ENCODE results near the gene H1-8. TPM values are rescaled to one million over a fixed set of nuclear protein-coding genes. Genes with fewer than 3 reads are reported as not detected.

Gene H1-8
- total RNA-seq, 1 experiment from 2014 or later = not detected

DNA sequence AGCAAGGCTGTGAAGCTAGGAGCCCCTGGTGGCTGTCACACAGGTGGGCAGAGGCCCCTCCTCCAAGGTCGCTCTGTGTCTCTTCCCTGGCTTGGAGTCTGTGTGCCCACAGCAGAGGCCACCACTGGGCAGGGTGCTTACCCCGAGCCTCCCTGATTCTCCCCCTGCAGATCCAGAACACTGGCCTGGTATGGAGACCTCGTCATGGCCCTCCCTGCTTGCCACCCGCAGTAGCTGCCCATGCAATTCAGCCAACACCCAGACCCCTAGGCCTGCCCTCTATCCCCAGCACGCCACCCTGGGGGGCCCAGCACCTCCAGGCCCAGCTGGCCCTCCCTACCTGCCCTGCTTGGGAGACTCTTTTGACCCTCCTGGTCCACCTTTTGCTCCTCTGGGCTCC is 20.0 kb upstream of the H1-8 start:
- CTCF ChIA-PET = no interaction called here
- RAD21 ChIA-PET (ENCODE audit: low non-redundant PET in 1 of 2, low total read pairs in 2 of 2, uncharacterized antibody in 2 of 2, unreplicated experiment in 2 of 2) = no interaction called here
- ATAC-seq (no peak), DNase-seq (ENCODE audit: low read depth, low spot score) (no peak)
- H3K9me3 ChIP-seq (ENCODE audit: control insufficient read depth in 1 of 2, insufficient read depth in 1 of 2, low read depth in 1 of 2, low read length in 2 of 2) = no peaks in the 10 kb centered on the region
- TF ChIP-seq, protein P1, sequence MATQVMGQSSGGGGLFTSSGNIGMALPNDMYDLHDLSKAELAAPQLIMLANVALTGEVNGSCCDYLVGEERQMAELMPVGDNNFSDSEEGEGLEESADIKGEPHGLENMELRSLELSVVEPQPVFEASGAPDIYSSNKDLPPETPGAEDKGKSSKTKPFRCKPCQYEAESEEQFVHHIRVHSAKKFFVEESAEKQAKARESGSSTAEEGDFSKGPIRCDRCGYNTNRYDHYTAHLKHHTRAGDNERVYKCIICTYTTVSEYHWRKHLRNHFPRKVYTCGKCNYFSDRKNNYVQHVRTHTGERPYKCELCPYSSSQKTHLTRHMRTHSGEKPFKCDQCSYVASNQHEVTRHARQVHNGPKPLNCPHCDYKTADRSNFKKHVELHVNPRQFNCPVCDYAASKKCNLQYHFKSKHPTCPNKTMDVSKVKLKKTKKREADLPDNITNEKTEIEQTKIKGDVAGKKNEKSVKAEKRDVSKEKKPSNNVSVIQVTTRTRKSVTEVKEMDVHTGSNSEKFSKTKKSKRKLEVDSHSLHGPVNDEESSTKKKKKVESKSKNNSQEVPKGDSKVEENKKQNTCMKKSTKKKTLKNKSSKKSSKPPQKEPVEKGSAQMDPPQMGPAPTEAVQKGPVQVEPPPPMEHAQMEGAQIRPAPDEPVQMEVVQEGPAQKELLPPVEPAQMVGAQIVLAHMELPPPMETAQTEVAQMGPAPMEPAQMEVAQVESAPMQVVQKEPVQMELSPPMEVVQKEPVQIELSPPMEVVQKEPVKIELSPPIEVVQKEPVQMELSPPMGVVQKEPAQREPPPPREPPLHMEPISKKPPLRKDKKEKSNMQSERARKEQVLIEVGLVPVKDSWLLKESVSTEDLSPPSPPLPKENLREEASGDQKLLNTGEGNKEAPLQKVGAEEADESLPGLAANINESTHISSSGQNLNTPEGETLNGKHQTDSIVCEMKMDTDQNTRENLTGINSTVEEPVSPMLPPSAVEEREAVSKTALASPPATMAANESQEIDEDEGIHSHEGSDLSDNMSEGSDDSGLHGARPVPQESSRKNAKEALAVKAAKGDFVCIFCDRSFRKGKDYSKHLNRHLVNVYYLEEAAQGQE (IDR thresholded peaks at IDR 0.05; ENCODE audit: low read depth) = no peak
- TF ChIP-seq ZNF274 (IDR thresholded peaks at IDR 0.05; ENCODE audit: low read depth, low read length) (no peak), EZH2phosphoT487 (IDR thresholded peaks at IDR 0.05; ENCODE audit: borderline replicate concordance) (no peak), SRF (IDR thresholded peaks at IDR 0.05; ENCODE audit: low read depth) (no peak), POLR2A (IDR thresholded peaks at IDR 0.05; ENCODE audit: borderline replicate concordance, extremely low read depth, insufficient read depth, insufficient read length) (no peak), CEBPB (IDR thresholded peaks at IDR 0.05; ENCODE audit: low read depth) (no peak), JUND (IDR thresholded peaks at IDR 0.05) (no peak), SIN3A (IDR thresholded peaks at IDR 0.05; ENCODE audit: low read depth) (no peak), SP1 (IDR thresholded peaks at IDR 0.05; ENCODE audit: low read depth) (no peak), ELF1 (IDR thresholded peaks at IDR 0.05; ENCODE audit: borderline replicate concordance, low read depth) (no peak), FOSL1 (IDR thresholded peaks at IDR 0.05; ENCODE audit: low read depth) (no peak), EZH2 (IDR thresholded peaks at IDR 0.05) (no peak), EGR1 (IDR thresholded peaks at IDR 0.05; ENCODE audit: low read depth) (no peak), RAD21 (IDR thresholded peaks at IDR 0.05; ENCODE audit: low read depth) (no peak), ZFX (IDR thresholded peaks at IDR 0.05) (no peak)
- TF ChIP-seq, protein P2, sequence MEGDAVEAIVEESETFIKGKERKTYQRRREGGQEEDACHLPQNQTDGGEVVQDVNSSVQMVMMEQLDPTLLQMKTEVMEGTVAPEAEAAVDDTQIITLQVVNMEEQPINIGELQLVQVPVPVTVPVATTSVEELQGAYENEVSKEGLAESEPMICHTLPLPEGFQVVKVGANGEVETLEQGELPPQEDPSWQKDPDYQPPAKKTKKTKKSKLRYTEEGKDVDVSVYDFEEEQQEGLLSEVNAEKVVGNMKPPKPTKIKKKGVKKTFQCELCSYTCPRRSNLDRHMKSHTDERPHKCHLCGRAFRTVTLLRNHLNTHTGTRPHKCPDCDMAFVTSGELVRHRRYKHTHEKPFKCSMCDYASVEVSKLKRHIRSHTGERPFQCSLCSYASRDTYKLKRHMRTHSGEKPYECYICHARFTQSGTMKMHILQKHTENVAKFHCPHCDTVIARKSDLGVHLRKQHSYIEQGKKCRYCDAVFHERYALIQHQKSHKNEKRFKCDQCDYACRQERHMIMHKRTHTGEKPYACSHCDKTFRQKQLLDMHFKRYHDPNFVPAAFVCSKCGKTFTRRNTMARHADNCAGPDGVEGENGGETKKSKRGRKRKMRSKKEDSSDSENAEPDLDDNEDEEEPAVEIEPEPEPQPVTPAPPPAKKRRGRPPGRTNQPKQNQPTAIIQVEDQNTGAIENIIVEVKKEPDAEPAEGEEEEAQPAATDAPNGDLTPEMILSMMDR (IDR thresholded peaks at IDR 0.05 in 2 of 3, conservative IDR thresholded peaks at IDR 0.05 in 1 of 3; ENCODE audit: borderline replicate concordance in 1 of 3, insufficient read depth in 1 of 3, low read depth in 2 of 3, low read length in 2 of 3) = no peak
- no peaks in the 10 kb centered on the region for H3K36me3 ChIP-seq (ENCODE audit: control insufficient read depth in 1 of 2, insufficient read depth in 2 of 2, low read length in 2 of 2)
- no TSS peak for BruUV-seq (replicated peaks)
- no peaks in the 10 kb centered on the region for H3K27me3 ChIP-seq (ENCODE audit: insufficient read depth, low read length)
- H3K9me2 ChIP-seq (ENCODE audit: insufficient read depth) = no peaks in the 10 kb centered on the region
- H3K9ac ChIP-seq (ENCODE audit: low read length) = no peak overlapping the region
- no peak overlapping the region for H3K27ac ChIP-seq (ENCODE audit: low read depth, low read length)
- no peak overlapping the region for H3K4me2 ChIP-seq (ENCODE audit: low read length)
- no peak overlapping the region for H2AFZ ChIP-seq (ENCODE audit: low read depth, low read length, poor library complexity, severe bottlenecking)
- POLR2A ChIA-PET = no interaction called here
- intact Hi-C loops (cut with micrococcal nuclease) = no loop called here
- no peaks in the 10 kb centered on the region for H3K4me1 ChIP-seq (ENCODE audit: control insufficient read depth in 1 of 2, insufficient read depth in 2 of 2, low read length in 2 of 2)
- H3K79me2 ChIP-seq (ENCODE audit: insufficient read depth, low read length) = no peaks in the 10 kb centered on the region
- no peak overlapping the region for H3K4me3 ChIP-seq (replicated peaks in 1 of 2; ENCODE audit: low read depth in 1 of 2, low read length in 2 of 2)
- no peaks in the 10 kb centered on the region for H4K20me1 ChIP-seq (ENCODE audit: insufficient read depth)
